H9 (cell line): Measurements from ENCODE around the gene FBLN2. TPM values are rescaled to one million over a fixed set of nuclear protein-coding genes. Genes with fewer than 3 reads are reported as not detected.

Experiments
- DNase-seq: peaks from one replicate; pipeline ENCODE4 v3.0.0-alpha.2; 2017
- H2AFZ ChIP-seq: one replicate; pipeline ENCODE4 v1.6.1; 2013; ENCODE audit warnings: mild to moderate bottlenecking, low read length, control low read depth, moderate library complexity
- H2AK5ac ChIP-seq: 2 replicates; pipeline ENCODE4 v1.6.1; 2013; ENCODE audit warnings: low read length, control low read depth, mixed read lengths; ENCODE audit not compliant: insufficient read length
- H2BK120ac ChIP-seq: one replicate; pipeline ENCODE4 v1.6.1; 2013; ENCODE audit warnings: low read depth, mild to moderate bottlenecking, low read length, control low read depth, inconsistent platforms; ENCODE audit not compliant: poor library complexity, severe bottlenecking
- H2BK12ac ChIP-seq: 2 replicates; pipeline ENCODE4 v1.6.1; 2013; ENCODE audit warnings: low read length, control low read depth, mixed read lengths, low read depth; ENCODE audit not compliant: insufficient read length
- H2BK15ac ChIP-seq: 2 replicates; pipeline ENCODE4 v1.6.1; 2013; ENCODE audit warnings: low read depth, low read length, control low read depth
- H2BK20ac ChIP-seq: one replicate; pipeline ENCODE4 v1.6.1; 2013; ENCODE audit warnings: low read depth, mild to moderate bottlenecking, low read length, control low read depth, inconsistent platforms; ENCODE audit not compliant: poor library complexity, severe bottlenecking
- H2BK5ac ChIP-seq: 2 replicates; pipeline ENCODE4 v1.6.1; 2013; ENCODE audit warnings: low read length, control low read depth, mixed read lengths; ENCODE audit not compliant: insufficient read length
- H3K14ac ChIP-seq: 2 replicates; pipeline ENCODE4 v1.6.1; 2013; ENCODE audit warnings: low read length, control low read depth; ENCODE audit not compliant: insufficient read depth
- H3K18ac ChIP-seq: 2 replicates; pipeline ENCODE4 v1.6.1; 2013; ENCODE audit warnings: low read depth, mild to moderate bottlenecking, mixed read lengths, low read length, control low read depth; ENCODE audit not compliant: insufficient read length
- H3K23ac ChIP-seq: 2 replicates; pipeline ENCODE4 v1.6.1; 2013; ENCODE audit warnings: low read length, control low read depth, mixed read lengths, low read depth; ENCODE audit not compliant: insufficient read length
- H3K23me2 ChIP-seq: 2 replicates; pipeline ENCODE4 v1.6.1; 2013; ENCODE audit warnings: low read depth, mild to moderate bottlenecking, mixed read lengths, low read length, control low read depth; ENCODE audit not compliant: insufficient read length, poor library complexity, severe bottlenecking
- H3K27ac ChIP-seq: 2 replicates; pipeline ENCODE4 v1.5.1; 2013; ENCODE audit warnings: low read length, control low read depth, mixed read lengths, low read depth; ENCODE audit not compliant: insufficient read length
- H3K27me3 ChIP-seq: 2 replicates; pipeline ENCODE4 v1.6.1; 2013; ENCODE audit warnings: low read length, control low read depth, inconsistent platforms; ENCODE audit not compliant: insufficient read depth
- H3K4ac ChIP-seq: 2 replicates; pipeline ENCODE4 v1.6.1; 2013; ENCODE audit warnings: low read depth, mild to moderate bottlenecking, control low read depth, inconsistent platforms, low read length, moderate library complexity
- H3K4me1 ChIP-seq: 2 replicates; pipeline ENCODE4 v1.6.1; 2013; ENCODE audit warnings: low read length, control low read depth, inconsistent platforms; ENCODE audit not compliant: insufficient read depth
- H3K4me2 ChIP-seq: 2 replicates; pipeline ENCODE4 v1.6.1; 2013; ENCODE audit warnings: low read length, control low read depth, mixed read lengths; ENCODE audit not compliant: insufficient read length, insufficient read depth
- H3K56ac ChIP-seq: 2 replicates; pipeline ENCODE4 v1.6.1; 2013; ENCODE audit warnings: low read depth, mild to moderate bottlenecking, mixed read lengths, low read length, control low read depth; ENCODE audit not compliant: insufficient read length
- H3K79me1 ChIP-seq: 2 replicates; pipeline ENCODE4 v1.6.1; 2013; ENCODE audit warnings: low read depth, mild to moderate bottlenecking, moderate library complexity, low read length, control low read depth, inconsistent platforms; ENCODE audit not compliant: insufficient read depth, poor library complexity, severe bottlenecking
- H3K79me2 ChIP-seq: 2 replicates; pipeline ENCODE4 v1.6.1; 2013; ENCODE audit warnings: low read length, control low read depth, inconsistent platforms; ENCODE audit not compliant: insufficient read depth
- H3K9ac ChIP-seq: 2 replicates; pipeline ENCODE4 v1.6.1; 2013; ENCODE audit warnings: low read length, control low read depth, mixed read lengths; ENCODE audit not compliant: insufficient read length; ENCODE audit errors: extremely low read depth
- H3K9me3 ChIP-seq: one replicate; pipeline ENCODE4 v1.6.1; 2013; ENCODE audit warnings: low read depth, low read length, inconsistent platforms; ENCODE audit not compliant: control insufficient read depth
- H3T11ph ChIP-seq: one replicate; pipeline ENCODE4 v1.6.1; 2013; ENCODE audit warnings: mild to moderate bottlenecking, low read length, control low read depth, inconsistent platforms
- H4K20me1 ChIP-seq: one replicate; pipeline ENCODE4 v1.6.1; 2013; ENCODE audit not compliant: control insufficient read depth, insufficient read length, insufficient read depth
- H4K5ac ChIP-seq: 2 replicates; pipeline ENCODE4 v1.6.1; 2013; ENCODE audit warnings: low read depth, mild to moderate bottlenecking, mixed read lengths, low read length, control low read depth; ENCODE audit not compliant: insufficient read length
- H4K8ac ChIP-seq: replicated peaks from 2 replicates; pipeline ENCODE4 v1.6.1; 2013; ENCODE audit warnings: low read length, control low read depth, mixed read lengths, low read depth; ENCODE audit not compliant: insufficient read length
- H4K91ac ChIP-seq: 2 replicates; pipeline ENCODE4 v1.6.1; 2013; ENCODE audit warnings: low read depth, mild to moderate bottlenecking, moderate library complexity, mixed read lengths, low read length, control low read depth; ENCODE audit not compliant: insufficient read length
- H3K27ac Mint-ChIP-seq, 3 experiments: 2 replicates in 2 of 3; 3 replicates in 1 of 3; pipeline ENCODE4 v1.8.0; 2020 to 2021; ENCODE audit warnings: mixed read lengths in 3 of 3, mild to moderate bottlenecking in 1 of 3, moderate library complexity in 1 of 3
- H3K27me3 Mint-ChIP-seq: 2 replicates; pipeline ENCODE4 v1.8.0; 2021; ENCODE audit warnings: low read depth, mild to moderate bottlenecking, moderate library complexity, mixed read lengths
- H3K36me3 Mint-ChIP-seq, 3 experiments: 2 replicates in 2 of 3; 3 replicates in 1 of 3; pipeline ENCODE4 v1.8.0; 2020 to 2021; ENCODE audit warnings: low read depth in 3 of 3, mixed read lengths in 3 of 3; ENCODE audit not compliant: insufficient read depth in 1 of 3
- H3K4me1 Mint-ChIP-seq, 2 experiments: 2 replicates each; pipeline ENCODE4 v1.8.0; 2020; ENCODE audit warnings: mixed read lengths in 2 of 2
- H3K4me3 Mint-ChIP-seq, 2 experiments: 2 replicates in 1 of 2; 3 replicates in 1 of 2; pipeline ENCODE4 v1.8.0; 2020 to 2021; ENCODE audit warnings: mild to moderate bottlenecking in 2 of 2, mixed read lengths in 2 of 2, moderate library complexity in 1 of 2
- H3K9me3 Mint-ChIP-seq, 2 experiments: 2 replicates in 1 of 2; 3 replicates in 1 of 2; pipeline ENCODE4 v1.8.0; 2020; ENCODE audit warnings: mild to moderate bottlenecking in 2 of 2, mixed read lengths in 2 of 2, moderate library complexity in 1 of 2
- total RNA-seq: library from RNA; stranded (reverse); gene quantifications from 2 replicates; pipeline ENCODE4 v1.2.1, GENCODE V29; 2021
- TF ChIP-seq, protein P1 (sequence below): fragments of 200-600 bp; sonication (generic); conservative IDR thresholded peaks from 3 replicates; pipeline ENCODE4 v1.8.0; 2021; ENCODE audit warnings: antibody characterized with exemption, mild to moderate bottlenecking

FBLN2 gene
- total RNA-seq, 1 experiment from 2014 or later = 11.8 TPM

DNA sequence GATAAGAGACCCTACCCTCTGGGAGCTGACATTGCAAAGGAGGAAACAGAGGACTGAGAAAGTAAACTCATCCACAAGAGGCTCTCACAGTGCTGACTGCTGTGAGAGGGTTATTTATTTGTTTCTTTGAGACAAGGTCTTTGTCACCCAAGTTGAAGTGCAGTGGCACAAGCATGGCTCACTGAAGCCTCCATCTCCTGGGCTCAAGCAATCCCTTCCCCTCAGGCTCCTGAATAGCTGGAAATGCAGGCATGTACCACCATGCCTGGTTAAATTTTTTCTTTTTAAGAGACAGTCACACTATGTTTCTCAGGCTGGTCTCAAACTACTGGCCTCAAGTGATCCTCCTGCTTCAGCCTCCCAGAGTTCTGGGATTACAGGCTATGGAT lies 52.8 kb downstream of the FBLN2 start:
- no peak overlapping the region for H3K27ac ChIP-seq

More for the DNA sequence above, 52.8 kb downstream of the FBLN2 start:
- no peak for DNase-seq
- peaks cover 3% of the 10 kb centered on the region for H4K20me1 ChIP-seq
- no peak overlapping the region for H2BK12ac ChIP-seq
- no peaks in the 10 kb centered on the region for H3K27me3 ChIP-seq
- H3K4me3 Mint-ChIP-seq = no peak overlapping the region
- no peaks in the 10 kb centered on the region for H3K4me1 ChIP-seq
- H3K79me1 ChIP-seq = no peaks in the 10 kb centered on the region
- no peaks in the 10 kb centered on the region for H3K9me3 Mint-ChIP-seq
- H3K4me2 ChIP-seq = no peak overlapping the region
- no peaks in the 10 kb centered on the region for H3K79me2 ChIP-seq
- H2BK120ac ChIP-seq = no peak overlapping the region
- no peak overlapping the region for H2AK5ac ChIP-seq
- H3K56ac ChIP-seq = no peak overlapping the region
- TF ChIP-seq, protein P1, sequence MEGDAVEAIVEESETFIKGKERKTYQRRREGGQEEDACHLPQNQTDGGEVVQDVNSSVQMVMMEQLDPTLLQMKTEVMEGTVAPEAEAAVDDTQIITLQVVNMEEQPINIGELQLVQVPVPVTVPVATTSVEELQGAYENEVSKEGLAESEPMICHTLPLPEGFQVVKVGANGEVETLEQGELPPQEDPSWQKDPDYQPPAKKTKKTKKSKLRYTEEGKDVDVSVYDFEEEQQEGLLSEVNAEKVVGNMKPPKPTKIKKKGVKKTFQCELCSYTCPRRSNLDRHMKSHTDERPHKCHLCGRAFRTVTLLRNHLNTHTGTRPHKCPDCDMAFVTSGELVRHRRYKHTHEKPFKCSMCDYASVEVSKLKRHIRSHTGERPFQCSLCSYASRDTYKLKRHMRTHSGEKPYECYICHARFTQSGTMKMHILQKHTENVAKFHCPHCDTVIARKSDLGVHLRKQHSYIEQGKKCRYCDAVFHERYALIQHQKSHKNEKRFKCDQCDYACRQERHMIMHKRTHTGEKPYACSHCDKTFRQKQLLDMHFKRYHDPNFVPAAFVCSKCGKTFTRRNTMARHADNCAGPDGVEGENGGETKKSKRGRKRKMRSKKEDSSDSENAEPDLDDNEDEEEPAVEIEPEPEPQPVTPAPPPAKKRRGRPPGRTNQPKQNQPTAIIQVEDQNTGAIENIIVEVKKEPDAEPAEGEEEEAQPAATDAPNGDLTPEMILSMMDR = no peak
- no peak overlapping the region for H2AFZ ChIP-seq
- no peak overlapping the region for H4K5ac ChIP-seq
- no peak overlapping the region for H3K4ac ChIP-seq
- no peak overlapping the region for H3K9ac ChIP-seq
- peaks cover 9 to 18% of the 10 kb centered on the region in 2 experiments for H3K4me1 Mint-ChIP-seq
- H2BK5ac ChIP-seq = no peak overlapping the region
- no peak overlapping the region for H4K8ac ChIP-seq
- no peak overlapping the region for H3K27ac Mint-ChIP-seq
- no peaks in the 10 kb centered on the region for H3K9me3 ChIP-seq
- H3T11ph ChIP-seq = no peak overlapping the region
- H2BK20ac ChIP-seq = no peak overlapping the region
- H3K23ac ChIP-seq = no peak overlapping the region
- no peaks in the 10 kb centered on the region for H3K36me3 Mint-ChIP-seq
- no peak overlapping the region for H3K18ac ChIP-seq
- no peak overlapping the region for H4K91ac ChIP-seq
- H3K23me2 ChIP-seq = no peaks in the 10 kb centered on the region
- no peak overlapping the region for H3K14ac ChIP-seq
- H3K27me3 Mint-ChIP-seq = peaks cover 5% of the 10 kb centered on the region; the same call in 1 of the 2 replicates
- H2BK15ac ChIP-seq = no peak overlapping the region
